ENCODE measurements around the gene ZNF783.
A peak's percentile ranks its signal among the peaks of the same experiment; 100 is the strongest.

ZNF783 gene

GRCh38 chr7:149281508-149282330, 19.7 kb downstream of the ZNF783 start:
- peak; percentile 22 for DNase-seq (ENCODE audit: low spot score)

GRCh38 chr7:149282331-149282655, 20.3 kb downstream of the ZNF783 start:
- DNase-seq (ENCODE audit: low spot score): no peak

GRCh38 chr7:149283321-149283720, 21.3 kb downstream of the ZNF783 start:
- no peak for DNase-seq (ENCODE audit: low spot score)

GRCh38 chr7:149284343-149284742, 22.3 kb downstream of the ZNF783 start:
- peak; percentile 18 for DNase-seq (ENCODE audit: low spot score)

- peak; percentile 91 for DNase-seq (ENCODE audit: low spot score)
Measured at GRCh38 chr7:149284850-149285585, 23.0 kb downstream of the ZNF783 start.

GRCh38 chr7:149285603-149286002, 23.6 kb downstream of the ZNF783 start:
- DNase-seq (ENCODE audit: low spot score): no peak

GRCh38 chr7:149286811-149287400, 24.9 kb downstream of the ZNF783 start:
- peak; percentile 5 for DNase-seq (ENCODE audit: low spot score)

GRCh38 chr7:149287622-149288021, 25.6 kb downstream of the ZNF783 start:
- DNase-seq (ENCODE audit: low spot score): peak; percentile 8

- DNase-seq (ENCODE audit: low spot score): peak; percentile 6
Measured at GRCh38 chr7:149289262-149289661, 27.3 kb downstream of the ZNF783 start.

GRCh38 chr7:149289856-149290255, 27.9 kb downstream of the ZNF783 start:
- peak; percentile 17 for DNase-seq (ENCODE audit: low spot score)

- DNase-seq (ENCODE audit: low spot score): peak; percentile 19
Measured at GRCh38 chr7:149291036-149291780, 29.2 kb downstream of the ZNF783 start.

- DNase-seq (ENCODE audit: low spot score): no peak
Measured at GRCh38 chr7:149291781-149292461, 29.9 kb downstream of the ZNF783 start.

GRCh38 chr7:149292462-149292823, 30.4 kb downstream of the ZNF783 start:
- peak; percentile 33 for DNase-seq (ENCODE audit: low spot score)

GRCh38 chr7:149293338-149293737, 31.3 kb downstream of the ZNF783 start:
- peak; percentile 15 for DNase-seq (ENCODE audit: low spot score)

- peak; percentile 20 for DNase-seq (ENCODE audit: low spot score)
Measured at GRCh38 chr7:149293946-149294633, 32.1 kb downstream of the ZNF783 start.

GRCh38 chr7:149294634-149295480, 32.9 kb downstream of the ZNF783 start:
- DNase-seq (ENCODE audit: low spot score): peak; percentile 23

- DNase-seq (ENCODE audit: low spot score): peak; percentile 14
Measured at GRCh38 chr7:149295481-149295850, 33.5 kb downstream of the ZNF783 start.

GRCh38 chr7:149296368-149296767, 34.4 kb downstream of the ZNF783 start:
- DNase-seq (ENCODE audit: low spot score): no peak

GRCh38 chr7:149297034-149297755, 35.2 kb downstream of the ZNF783 start:
- no peak for DNase-seq (ENCODE audit: low spot score)
